Immature natural killer cell (primary cell): ENCODE measurements around the gene WDR5. TPM values are rescaled to one million over a fixed set of nuclear protein-coding genes. Genes with fewer than 3 reads are reported as not detected.

Experiments used
- DNase-seq, 3 donors: peaks; one replicate each; pipeline ENCODE4 v3.0.0; 2022; ENCODE audit warnings: mixed read lengths in 1 of 3
- H3K27ac Mint-ChIP-seq, 6 donors: one replicate each; pipeline ENCODE4 v1.8.0; 2020; ENCODE audit warnings: mixed read lengths in 6 of 6, mild to moderate bottlenecking in 5 of 6, inconsistent platforms in 4 of 6, moderate library complexity in 3 of 6
- H3K27me3 Mint-ChIP-seq, 3 donors: one replicate each; pipeline ENCODE4 v1.8.0; 2020 to 2021; ENCODE audit warnings: low read depth in 3 of 3, mild to moderate bottlenecking in 3 of 3, mixed read lengths in 3 of 3, moderate library complexity in 3 of 3, inconsistent platforms in 1 of 3
- H3K36me3 Mint-ChIP-seq, 3 donors: one replicate each; pipeline ENCODE4 v1.8.0; 2020; ENCODE audit warnings: mixed read lengths in 3 of 3, inconsistent platforms in 2 of 3, mild to moderate bottlenecking in 2 of 3
- H3K4me1 Mint-ChIP-seq, 2 donors: one replicate each; pipeline ENCODE4 v1.8.0; 2020; ENCODE audit warnings: inconsistent platforms in 2 of 2, mild to moderate bottlenecking in 2 of 2, mixed read lengths in 2 of 2, moderate library complexity in 1 of 2
- H3K4me3 Mint-ChIP-seq, 5 donors: one replicate each; pipeline ENCODE4 v1.8.0; 2020; ENCODE audit warnings: mild to moderate bottlenecking in 5 of 5, mixed read lengths in 5 of 5, inconsistent platforms in 3 of 5, moderate library complexity in 3 of 5
- H3K9me3 Mint-ChIP-seq, 6 donors: one replicate each; pipeline ENCODE4 v1.8.0; 2020; ENCODE audit warnings: mild to moderate bottlenecking in 6 of 6, mixed read lengths in 6 of 6, inconsistent platforms in 4 of 6, moderate library complexity in 3 of 6
- polyA plus RNA-seq, 3 donors: library from polyadenylated mRNA; unstranded; fragments of 300-500 nt; fragmentation: Illumina TruSeq; gene quantifications; one replicate each; pipeline ENCODE4 v1.2.3, GENCODE V29; 2021

Gene WDR5
- polyA plus RNA-seq, 3 donors from 2014 or later = 11.2 to 15.1 (median 14.7) TPM

DNA sequence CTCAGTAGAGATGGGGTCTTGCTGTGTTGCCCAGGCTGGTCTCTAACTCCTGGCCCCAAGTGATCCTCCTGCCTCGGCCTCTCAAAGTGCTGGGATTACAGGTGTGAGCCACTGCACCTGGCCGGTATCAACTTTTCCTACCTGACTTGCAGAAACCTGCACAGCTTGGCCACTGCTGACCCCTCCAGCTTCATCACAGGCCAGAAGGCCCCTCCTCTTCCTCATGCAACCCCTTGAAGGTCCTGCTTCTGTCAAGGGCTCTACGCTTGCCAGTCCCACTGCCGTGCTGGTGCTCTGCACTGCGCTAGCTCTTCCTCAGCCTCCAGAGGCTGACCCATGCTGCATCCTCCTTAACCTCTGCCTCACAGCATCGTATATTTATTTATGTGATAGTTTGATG lies 61.0 kb downstream of the WDR5 start:
- H3K9me3 Mint-ChIP-seq = no peaks in the 10 kb centered on the region
- H3K4me1 Mint-ChIP-seq = peaks cover 5 to 8% of the 10 kb centered on the region in 2 donors
- peaks cover 0 to 4% (median 3%) of the 10 kb centered on the region in 3 donors for H3K27me3 Mint-ChIP-seq
- H3K36me3 Mint-ChIP-seq = no peaks in the 10 kb centered on the region
- peak overlapping the region in 1 of 6 donors; percentile 37 for H3K27ac Mint-ChIP-seq
- no peak for DNase-seq
- no peak overlapping the region for H3K4me3 Mint-ChIP-seq

DNA sequence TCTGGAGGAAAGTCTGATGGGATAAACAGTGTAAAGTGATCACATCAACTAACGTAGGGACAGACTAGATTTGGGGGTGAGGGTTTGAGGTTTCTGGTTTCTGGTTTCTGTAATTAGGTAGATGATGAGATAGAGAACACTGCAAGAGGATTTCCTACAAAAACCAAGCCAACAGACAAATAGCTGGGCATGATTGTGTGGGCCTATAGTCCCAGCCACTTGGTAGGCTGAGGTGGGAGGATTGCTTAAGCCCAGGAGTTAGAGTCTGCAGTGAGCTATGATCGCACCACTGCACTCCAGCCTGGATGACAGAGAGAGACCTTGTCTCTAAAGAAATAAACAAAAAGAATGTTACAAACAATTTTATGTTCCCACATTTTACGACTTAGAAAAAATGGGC lies 62.9 kb downstream of the WDR5 start:
- Mint-ChIP-seq H3K9me3 (peaks cover 0 to 2% (median 0%) of the 10 kb centered on the region in 6 donors), H3K27ac (no peak overlapping the region), H3K36me3 (no peaks in the 10 kb centered on the region), H3K4me3 (no peak overlapping the region), H3K4me1 (peaks cover 5 to 8% of the 10 kb centered on the region in 2 donors), H3K27me3 (peaks cover 0 to 4% (median 4%) of the 10 kb centered on the region in 3 donors)
- no peak for DNase-seq

- Mint-ChIP-seq H3K4me1 (peaks cover 0 to 2% of the 10 kb centered on the region in 2 donors), H3K36me3 (no peaks in the 10 kb centered on the region), H3K9me3 (peaks cover 0 to 3% (median 0%) of the 10 kb centered on the region in 6 donors), H3K27me3 (peaks cover 2 to 7% (median 5%) of the 10 kb centered on the region in 3 donors), H3K27ac (no peak overlapping the region), H3K4me3 (no peak overlapping the region)
- DNase-seq = no peak
Measured at GRCh38 chr9:134200730-134201129, 64.8 kb downstream of the WDR5 start.

- Mint-ChIP-seq H3K27ac (no peak overlapping the region), H3K9me3 (peaks cover 0 to 3% (median 0%) of the 10 kb centered on the region in 6 donors), H3K4me3 (no peak overlapping the region), H3K4me1 (no peaks in the 10 kb centered on the region), H3K27me3 (peaks cover 2 to 5% (median 5%) of the 10 kb centered on the region in 3 donors), H3K36me3 (no peaks in the 10 kb centered on the region)
- no peak for DNase-seq
Measured at GRCh38 chr9:134203224-134203623, 67.3 kb downstream of the WDR5 start.

DNA sequence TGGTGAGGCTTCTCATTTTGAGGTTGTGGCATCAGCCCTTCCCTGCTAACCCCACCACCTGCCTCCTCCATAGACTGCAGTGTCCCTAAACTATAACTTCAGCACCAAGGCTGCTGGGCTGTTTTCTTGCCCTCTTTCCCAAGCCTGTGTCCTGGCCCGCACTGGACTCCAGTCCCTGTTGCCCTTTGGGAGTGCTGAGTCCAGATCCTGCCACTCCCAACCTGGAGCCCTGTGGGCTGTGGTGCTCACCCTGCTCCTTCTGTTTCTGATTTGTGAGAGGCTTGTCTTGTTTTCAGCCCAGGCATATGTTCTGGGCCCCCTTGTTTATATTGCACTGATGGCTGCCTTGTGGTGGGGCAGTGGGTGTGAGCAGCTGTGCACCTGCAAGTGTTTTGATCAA lies 68.2 kb downstream of the WDR5 start:
- Mint-ChIP-seq H3K27me3 (peaks cover 2 to 5% (median 2%) of the 10 kb centered on the region in 3 donors), H3K36me3 (no peaks in the 10 kb centered on the region), H3K27ac (no peak overlapping the region), H3K4me1 (no peaks in the 10 kb centered on the region), H3K4me3 (no peak overlapping the region), H3K9me3 (peaks cover 0 to 3% (median 0%) of the 10 kb centered on the region in 6 donors)
- no peak for DNase-seq

DNA sequence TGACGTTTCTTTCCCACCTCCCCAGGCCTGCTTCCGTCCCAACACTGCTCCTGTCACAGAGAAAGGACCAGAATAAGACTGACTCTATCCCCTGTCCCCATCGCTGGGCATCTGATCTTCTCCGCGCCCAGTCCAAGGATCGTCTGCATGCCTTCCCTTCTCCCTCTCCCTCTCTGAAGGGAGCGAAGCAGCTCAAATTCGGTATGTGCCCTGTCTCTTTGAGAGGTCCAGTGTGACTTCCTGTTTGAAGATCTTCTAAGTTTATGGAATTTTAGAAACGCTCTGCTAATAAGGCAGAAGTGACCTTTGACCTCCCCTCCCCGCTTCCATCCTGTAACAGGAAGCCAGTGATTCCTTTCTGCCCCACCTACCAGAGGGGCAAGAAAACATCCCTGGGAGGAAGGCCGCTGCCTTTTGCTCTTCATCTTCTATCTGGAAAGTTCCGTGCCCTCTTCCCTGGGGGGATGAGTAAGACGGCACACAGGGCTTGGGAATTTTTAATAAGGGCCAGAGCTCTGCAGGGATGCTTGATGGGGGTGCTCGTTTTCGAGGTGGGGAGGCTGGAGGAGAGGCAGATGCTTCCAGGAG lies 69.2 kb downstream of the WDR5 start:
- H3K4me1 Mint-ChIP-seq = no peaks in the 10 kb centered on the region
- H3K9me3 Mint-ChIP-seq = peaks cover 0 to 3% (median 0%) of the 10 kb centered on the region in 6 donors
- DNase-seq = no peak
- H3K4me3 Mint-ChIP-seq = no peak overlapping the region
- H3K27ac Mint-ChIP-seq = no peak overlapping the region
- H3K36me3 Mint-ChIP-seq = no peaks in the 10 kb centered on the region
- peaks cover 2 to 5% (median 2%) of the 10 kb centered on the region in 3 donors for H3K27me3 Mint-ChIP-seq

DNA sequence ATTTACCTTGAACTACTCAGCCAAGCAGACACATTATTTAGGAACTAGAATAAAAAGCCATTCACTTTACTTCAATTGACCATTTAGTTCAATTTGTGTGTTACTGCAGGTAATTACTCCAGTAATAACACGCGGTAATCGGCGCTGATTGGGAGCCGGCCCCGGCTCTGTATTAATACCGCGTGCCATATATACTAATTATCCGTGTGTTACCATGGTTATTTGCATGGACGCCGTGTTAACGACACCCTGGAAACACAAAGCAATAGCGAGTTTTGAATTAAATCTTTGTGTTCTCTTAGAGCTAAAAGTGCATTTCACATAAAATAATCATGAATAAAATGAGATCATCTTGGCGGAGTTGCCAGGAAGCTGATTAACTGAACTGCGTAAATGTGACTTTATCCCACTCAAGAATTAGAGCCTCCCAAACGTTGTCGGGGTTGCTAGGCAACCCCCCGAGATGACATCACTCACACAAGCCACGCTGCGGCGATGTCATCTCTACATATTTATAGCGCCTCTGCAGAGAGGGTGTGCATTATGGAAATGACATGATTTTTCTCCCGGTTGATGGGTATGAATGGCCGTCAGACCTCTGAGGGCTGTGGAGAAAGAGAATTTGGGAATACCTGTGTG lies 69.9 kb downstream of the WDR5 start:
- Mint-ChIP-seq H3K9me3 (peaks cover 0 to 3% (median 0%) of the 10 kb centered on the region in 6 donors), H3K27me3 (peaks cover 2 to 5% (median 2%) of the 10 kb centered on the region in 3 donors), H3K27ac (no peak overlapping the region), H3K36me3 (no peaks in the 10 kb centered on the region), H3K4me1 (no peaks in the 10 kb centered on the region), H3K4me3 (no peak overlapping the region)
- no peak for DNase-seq

DNA sequence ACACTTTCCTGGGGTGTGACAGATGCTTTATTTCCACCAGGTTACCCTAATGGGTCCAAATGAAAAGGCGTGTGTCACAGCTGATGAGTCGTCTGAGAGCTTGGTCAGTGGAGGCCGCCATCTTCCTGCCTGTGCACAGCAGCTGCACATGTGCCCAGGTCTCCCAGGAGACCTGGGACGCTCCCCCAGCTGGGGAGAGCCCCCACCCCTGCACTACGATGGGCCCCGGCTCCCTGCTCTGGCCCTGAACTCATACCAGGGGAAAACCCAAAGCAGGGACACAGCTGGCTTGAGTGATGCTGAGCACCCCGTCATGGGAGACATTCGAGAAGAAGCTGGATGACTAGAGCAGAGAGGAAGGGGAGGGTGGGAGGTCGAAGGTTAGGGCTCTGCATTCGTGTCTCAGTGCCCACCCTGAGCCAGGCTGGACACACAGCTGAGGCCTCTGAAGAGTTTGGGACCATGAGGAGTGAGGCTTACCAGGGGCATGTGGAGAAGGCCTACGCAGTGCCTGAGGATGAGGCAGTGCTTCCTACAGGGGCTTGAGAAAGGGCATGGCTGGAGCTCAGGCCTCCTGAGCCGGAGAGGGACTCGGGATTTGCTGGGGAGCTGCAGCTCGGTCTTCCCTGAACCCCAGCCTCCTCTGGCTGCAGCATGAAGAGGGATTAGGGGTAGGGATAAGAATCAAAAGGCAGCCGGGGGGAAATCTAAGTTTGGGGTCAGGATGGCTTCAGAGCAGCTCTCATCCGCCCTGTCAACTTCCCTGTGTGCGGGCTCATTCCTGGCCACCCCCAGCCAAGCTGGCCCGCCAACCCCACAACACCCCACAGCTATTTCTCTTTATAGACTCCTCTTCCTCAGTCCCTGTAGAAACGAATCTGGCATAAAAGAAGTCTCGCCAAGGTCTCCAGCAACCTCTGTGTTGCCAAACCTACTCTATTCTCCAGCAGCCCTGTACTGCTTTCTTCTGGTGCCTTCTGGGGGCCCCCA lies 70.7 kb downstream of the WDR5 start:
- Mint-ChIP-seq H3K4me3 (no peak overlapping the region), H3K4me1 (no peaks in the 10 kb centered on the region), H3K9me3 (peaks cover 0 to 3% (median 0%) of the 10 kb centered on the region in 6 donors), H3K36me3 (no peaks in the 10 kb centered on the region), H3K27me3 (peaks cover 2 to 5% (median 2%) of the 10 kb centered on the region in 3 donors), H3K27ac (no peak overlapping the region)
- DNase-seq = no peak

DNA sequence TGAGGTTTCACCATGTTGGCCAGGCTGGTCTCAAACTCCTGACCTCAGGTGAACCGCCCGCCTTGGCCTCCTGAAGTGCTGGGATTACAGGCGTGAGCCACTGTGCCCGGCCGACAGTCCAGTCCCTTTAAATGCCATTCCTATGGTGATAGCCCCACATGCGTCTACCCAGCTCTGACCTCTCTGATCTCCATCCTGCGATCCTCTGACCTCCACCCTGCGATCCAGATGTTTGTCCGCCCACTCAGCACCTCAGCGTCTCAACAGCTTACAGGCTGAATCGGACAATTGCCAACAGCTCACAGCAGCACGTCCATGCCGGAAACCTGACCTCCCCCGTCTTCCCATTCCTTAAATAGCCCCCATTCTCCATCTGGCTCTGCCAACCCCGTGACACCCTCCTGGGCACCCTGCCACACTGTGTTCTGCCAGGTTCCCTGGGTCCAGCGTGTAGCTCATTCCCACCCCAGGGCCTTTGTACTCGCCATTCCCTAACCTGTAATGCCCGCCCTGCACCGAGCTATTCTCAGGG lies 72.5 kb downstream of the WDR5 start:
- no peaks in the 10 kb centered on the region for H3K36me3 Mint-ChIP-seq
- peaks cover 2 to 5% (median 3%) of the 10 kb centered on the region in 3 donors for H3K27me3 Mint-ChIP-seq
- no peaks in the 10 kb centered on the region for H3K4me1 Mint-ChIP-seq
- no peak for DNase-seq
- H3K4me3 Mint-ChIP-seq = no peak overlapping the region
- H3K9me3 Mint-ChIP-seq = peaks cover 0 to 3% (median 0%) of the 10 kb centered on the region in 6 donors
- no peak overlapping the region for H3K27ac Mint-ChIP-seq

DNA sequence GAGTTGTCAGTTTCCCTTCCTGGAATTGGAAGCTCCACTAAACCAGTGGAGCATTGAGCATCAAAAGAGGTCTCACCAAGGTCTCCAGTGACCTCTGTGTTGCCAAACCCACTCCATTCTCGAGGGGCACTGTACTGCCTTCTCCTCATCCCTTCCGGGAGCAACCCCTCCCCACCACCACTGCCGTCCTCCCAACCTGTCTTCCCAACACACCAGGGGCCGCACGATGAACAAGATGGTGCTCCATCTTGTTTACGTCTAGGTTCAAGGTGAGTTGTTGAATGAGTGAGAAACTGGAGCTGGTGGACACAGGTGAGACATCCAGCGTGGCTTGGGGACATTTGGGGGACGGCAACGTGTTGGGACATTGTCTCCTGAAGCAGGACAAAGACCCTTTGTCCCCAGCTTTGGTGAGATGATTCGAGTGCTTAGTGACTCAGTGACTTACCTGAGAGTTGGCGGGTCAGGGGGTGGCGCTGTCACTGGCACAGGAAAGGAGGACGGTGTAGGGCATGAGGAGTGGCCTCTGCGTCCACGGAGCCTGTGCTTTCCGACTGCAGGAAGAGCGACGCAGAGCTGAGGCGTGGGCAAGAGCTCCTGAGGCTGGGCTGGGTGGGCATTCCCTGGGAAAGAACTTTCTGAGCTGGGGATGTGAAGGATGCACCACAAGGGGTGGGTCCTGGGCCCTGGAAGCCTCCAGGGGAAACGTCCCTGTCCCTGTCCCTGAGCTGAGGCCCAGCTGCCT lies 73.3 kb downstream of the WDR5 start:
- Mint-ChIP-seq H3K27ac (no peak overlapping the region), H3K27me3 (peaks cover 1 to 7% (median 2%) of the 10 kb centered on the region in 3 donors), H3K4me1 (no peaks in the 10 kb centered on the region), H3K9me3 (peaks cover 0 to 3% (median 0%) of the 10 kb centered on the region in 6 donors), H3K36me3 (no peaks in the 10 kb centered on the region), H3K4me3 (no peak overlapping the region)
- DNase-seq = no peak
